HL-60 (cell line): ENCODE data around the gene SMG6.

Experiments used
- DNase-seq, 2 experiments: peaks; one replicate each; pipeline ENCODE4 v3.0.0-alpha.2; 2010 to 2020; ENCODE audit warnings: low read depth in 1 of 2, low spot score in 1 of 2
- H3K27ac ChIP-seq: fragments of 250-450 bp; sonication (Bioruptor Pico); replicated peaks from 2 replicates; pipeline ENCODE4 v1.5.1; 2020; ENCODE audit warnings: mild to moderate bottlenecking, moderate library complexity
- H3K27me3 ChIP-seq: fragments of 250-450 bp; sonication (Bioruptor Pico); 2 replicates; pipeline ENCODE4 v1.5.1; 2021; ENCODE audit warnings: mild to moderate bottlenecking, moderate library complexity; ENCODE audit not compliant: insufficient read depth, poor library complexity, severe bottlenecking
- H3K4me3 ChIP-seq: replicated peaks from 2 replicates; pipeline ENCODE4 v1.5.1; 2011; ENCODE audit warnings: mild to moderate bottlenecking, control low read depth, low read length; ENCODE audit not compliant: insufficient read depth
- GABPA ChIP-seq: IDR thresholded peaks from 2 replicates; pipeline ENCODE4 v1.6.1; 2012; ENCODE audit warnings: low read depth
- POLR2AphosphoS5 ChIP-seq: IDR thresholded peaks from 2 replicates; pipeline ENCODE4 v1.6.1; 2012; ENCODE audit warnings: low read depth
- REST ChIP-seq: IDR thresholded peaks from 2 replicates; pipeline ENCODE4 v1.6.1; 2012; ENCODE audit warnings: low read depth; ENCODE audit not compliant: insufficient replicate concordance
- SPI1 ChIP-seq: IDR thresholded peaks from 2 replicates; pipeline ENCODE4 v1.6.1; 2012; ENCODE audit warnings: low read depth, mild to moderate bottlenecking, borderline replicate concordance
- TF ChIP-seq, protein P1 (sequence below): IDR thresholded peaks from one replicate; pipeline ENCODE4 v1.5.1; 2011; ENCODE audit warnings: low read length, control low read depth, inconsistent platforms; ENCODE audit not compliant: insufficient read depth

SMG6 gene

GRCh38 chr17:2222901-2223616 is 80.5 kb downstream of the SMG6 start:
- no peak for DNase-seq
- no peak for TF ChIP-seq POLR2AphosphoS5
- TF ChIP-seq SPI1, result no peak
- H3K4me3 ChIP-seq, result no peak overlapping the region
- no peaks in the 10 kb centered on the region for H3K27me3 ChIP-seq
- H3K27ac ChIP-seq, result no peak overlapping the region

DNA sequence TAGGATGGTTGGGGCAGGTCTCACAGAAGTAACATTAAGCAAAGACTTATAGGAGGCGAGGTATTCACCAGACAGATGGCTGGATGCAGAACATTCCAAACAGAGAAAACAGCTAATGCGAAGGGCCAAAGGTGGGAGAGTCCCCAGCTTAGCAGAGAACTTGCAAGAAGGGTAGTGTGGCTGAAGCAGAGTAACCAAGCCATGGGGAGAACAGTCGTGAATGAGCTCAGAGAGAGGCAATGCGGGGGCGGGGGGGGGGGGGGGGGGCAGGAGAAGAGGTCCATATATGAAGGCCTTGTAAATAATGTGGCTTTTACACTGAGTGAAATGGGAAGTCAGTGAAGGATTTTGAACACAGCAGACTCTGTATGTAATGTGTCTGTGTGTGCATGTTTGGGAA is 81.3 kb downstream of the SMG6 start:
- no peaks in the 10 kb centered on the region for H3K27me3 ChIP-seq
- no peak overlapping the region for H3K4me3 ChIP-seq
- no peak overlapping the region for H3K27ac ChIP-seq
- no peak for DNase-seq
- TF ChIP-seq SPI1 (no peak), REST (no peak), POLR2AphosphoS5 (no peak), GABPA (no peak)
- TF ChIP-seq, protein P1, sequence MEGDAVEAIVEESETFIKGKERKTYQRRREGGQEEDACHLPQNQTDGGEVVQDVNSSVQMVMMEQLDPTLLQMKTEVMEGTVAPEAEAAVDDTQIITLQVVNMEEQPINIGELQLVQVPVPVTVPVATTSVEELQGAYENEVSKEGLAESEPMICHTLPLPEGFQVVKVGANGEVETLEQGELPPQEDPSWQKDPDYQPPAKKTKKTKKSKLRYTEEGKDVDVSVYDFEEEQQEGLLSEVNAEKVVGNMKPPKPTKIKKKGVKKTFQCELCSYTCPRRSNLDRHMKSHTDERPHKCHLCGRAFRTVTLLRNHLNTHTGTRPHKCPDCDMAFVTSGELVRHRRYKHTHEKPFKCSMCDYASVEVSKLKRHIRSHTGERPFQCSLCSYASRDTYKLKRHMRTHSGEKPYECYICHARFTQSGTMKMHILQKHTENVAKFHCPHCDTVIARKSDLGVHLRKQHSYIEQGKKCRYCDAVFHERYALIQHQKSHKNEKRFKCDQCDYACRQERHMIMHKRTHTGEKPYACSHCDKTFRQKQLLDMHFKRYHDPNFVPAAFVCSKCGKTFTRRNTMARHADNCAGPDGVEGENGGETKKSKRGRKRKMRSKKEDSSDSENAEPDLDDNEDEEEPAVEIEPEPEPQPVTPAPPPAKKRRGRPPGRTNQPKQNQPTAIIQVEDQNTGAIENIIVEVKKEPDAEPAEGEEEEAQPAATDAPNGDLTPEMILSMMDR, result no peak

GRCh38 chr17:2218426-2218825 is 85.2 kb downstream of the SMG6 start:
- DNase-seq, result no peak
- Histone ChIP-seq H3K27ac (no peak overlapping the region), H3K27me3 (no peaks in the 10 kb centered on the region), H3K4me3 (no peak overlapping the region)
- TF ChIP-seq, protein P1, result no peak
- TF ChIP-seq SPI1 (no peak), GABPA (no peak), REST (no peak), POLR2AphosphoS5 (no peak)

DNA sequence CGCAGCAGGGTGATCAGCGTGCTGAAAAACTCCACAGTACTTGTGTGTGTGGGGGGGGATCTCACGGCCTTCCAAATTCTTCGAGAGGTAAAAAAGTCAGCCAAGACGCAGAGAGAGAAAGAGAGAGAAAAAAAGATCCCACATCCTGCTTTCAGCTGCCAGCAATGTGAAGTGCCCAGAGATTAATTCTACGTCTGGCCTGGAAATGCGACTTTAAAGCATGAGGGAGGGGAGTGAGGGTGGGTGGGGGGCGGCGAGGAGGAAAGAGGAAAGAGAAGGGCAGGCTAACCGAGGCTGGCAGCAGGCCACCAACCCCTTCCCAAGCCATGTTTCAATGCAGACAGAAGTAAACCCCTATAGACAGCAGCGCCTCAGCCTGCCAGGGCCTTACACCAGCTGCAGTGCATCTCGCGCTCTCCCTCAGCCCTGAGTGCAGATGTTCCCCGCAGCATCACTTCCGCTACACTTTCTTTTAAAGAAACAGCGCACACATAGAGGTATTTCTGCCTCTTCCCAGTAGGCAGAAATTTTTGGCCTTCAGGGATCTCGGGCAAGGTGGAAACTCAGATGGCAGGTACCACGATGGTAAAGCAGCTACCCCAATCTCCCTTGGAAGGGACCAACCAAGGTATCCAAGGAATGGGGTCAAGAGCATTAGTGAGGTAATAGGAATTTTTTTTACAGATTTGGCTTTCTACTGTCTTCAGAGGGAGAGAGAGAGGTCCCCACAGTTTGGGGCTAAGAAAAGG is 87.8 kb downstream of the SMG6 start:
- Histone ChIP-seq H3K4me3 (no peak overlapping the region), H3K27ac (no peak overlapping the region), H3K27me3 (no peaks in the 10 kb centered on the region)
- no peak for TF ChIP-seq POLR2AphosphoS5
- DNase-seq, result peak in 1 of 2 experiments; percentile 47
